NCI-H1092 treated with DMSO at 0.1 percent for 48 hours (cell line): ENCODE results near the gene ANKRD27.
"Not testable (repeated sequence)": the region's sequence is repeated elsewhere in the genome, so short reads cannot be mapped to it uniquely, and the experiment has no call there.

ENCODE experiments used
- DNase-seq: peaks from one replicate; lab custom pipeline; 2025; lab: John Stamatoyannopoulos, UW

The ANKRD27 gene

DNA sequence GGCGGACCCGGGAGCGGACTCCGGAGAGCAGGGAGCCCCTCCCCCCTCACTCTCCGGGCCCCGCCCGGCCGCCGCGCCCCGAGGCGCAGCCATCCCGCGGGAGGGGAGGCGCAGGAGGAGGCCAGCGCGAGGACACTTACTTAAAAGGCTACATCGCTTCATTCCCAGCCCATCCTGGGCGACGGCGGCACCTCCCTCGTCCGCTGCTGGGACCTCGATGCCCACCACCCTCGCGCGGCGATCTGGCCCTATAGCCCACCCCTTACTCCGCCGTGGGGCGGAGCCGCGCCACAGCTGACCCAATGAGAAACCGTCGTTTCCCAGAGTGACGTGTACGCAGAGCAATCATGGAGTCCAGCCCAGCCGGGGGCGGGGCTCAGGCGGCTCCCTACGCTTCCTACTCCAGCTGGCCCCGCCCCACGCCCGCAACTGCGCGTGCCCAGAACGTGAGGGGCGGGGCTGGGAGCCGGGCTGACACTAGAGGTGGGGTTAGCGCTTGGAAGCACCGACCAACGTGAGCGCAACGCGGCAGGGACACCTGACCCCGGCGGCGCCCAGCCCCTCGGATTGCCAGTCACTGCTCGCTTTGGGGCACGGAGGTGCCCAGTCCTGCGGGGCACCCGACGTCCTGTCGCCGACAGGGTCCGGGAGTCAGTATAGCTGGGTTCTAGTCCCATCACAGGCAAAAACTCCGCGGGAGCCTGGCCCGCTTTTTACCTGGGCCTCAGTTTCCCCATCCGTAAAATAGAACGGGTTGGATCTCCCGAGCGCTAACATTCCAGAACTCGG is at the start of gene ANKRD27:
ANKRD27 (minus strand) TSS at position 250 of the 789 bp plus-strand sequence. CDS start 16,165 bp downstream, outside the sequence.
- DNase-seq = peak; percentile 96

DNA sequence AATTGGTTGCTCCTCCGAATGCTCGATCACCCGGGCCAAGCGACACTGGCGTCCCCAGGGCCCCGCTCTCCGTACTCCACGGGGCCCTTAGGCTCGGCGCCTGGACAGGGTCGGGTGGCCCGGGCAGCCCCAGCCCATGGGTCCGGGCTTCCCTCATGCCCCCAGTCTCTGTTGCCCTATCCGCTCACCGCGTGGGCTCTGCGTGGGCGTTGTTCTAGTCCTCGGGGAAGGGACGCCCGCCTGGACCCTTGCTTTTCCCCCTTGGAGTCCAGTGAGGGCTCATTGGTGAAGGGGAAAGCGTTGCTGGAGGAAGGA is 45.9 kb upstream of the ANKRD27 start:
- no peak for DNase-seq

DNA sequence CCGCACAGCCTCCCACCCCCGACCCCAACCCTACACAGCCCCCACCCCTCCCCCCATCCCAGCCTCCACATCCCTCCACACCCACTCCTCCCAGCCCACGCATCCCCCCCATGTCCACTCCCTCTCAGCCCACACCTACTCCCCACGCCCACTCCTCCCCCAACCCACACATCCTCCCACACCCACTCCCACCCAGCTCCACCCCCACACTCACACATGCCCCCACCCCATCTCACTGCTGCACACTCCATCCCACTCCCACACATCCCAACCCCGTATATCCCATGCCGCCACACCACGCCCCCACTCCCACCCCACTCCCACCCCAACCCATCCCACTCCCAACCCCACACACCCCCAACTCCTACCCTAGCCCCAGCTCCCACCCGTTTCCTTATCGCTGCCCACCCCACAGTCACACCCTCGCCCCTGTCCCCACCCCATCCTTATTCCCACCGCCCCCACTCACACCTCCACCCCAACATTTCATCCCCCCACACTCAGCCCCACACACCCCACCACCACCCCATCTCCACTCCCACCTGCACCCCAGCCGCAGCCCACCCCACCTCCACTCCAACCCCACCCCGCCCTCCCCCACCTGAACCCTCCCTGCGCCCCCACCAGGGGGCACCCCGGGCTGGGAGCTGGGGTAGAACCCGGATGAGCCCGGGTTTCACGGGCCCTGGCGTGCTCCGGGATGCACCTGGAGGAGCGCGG is 45.4 kb upstream of the ANKRD27 start:
- DNase-seq = no peak

DNA sequence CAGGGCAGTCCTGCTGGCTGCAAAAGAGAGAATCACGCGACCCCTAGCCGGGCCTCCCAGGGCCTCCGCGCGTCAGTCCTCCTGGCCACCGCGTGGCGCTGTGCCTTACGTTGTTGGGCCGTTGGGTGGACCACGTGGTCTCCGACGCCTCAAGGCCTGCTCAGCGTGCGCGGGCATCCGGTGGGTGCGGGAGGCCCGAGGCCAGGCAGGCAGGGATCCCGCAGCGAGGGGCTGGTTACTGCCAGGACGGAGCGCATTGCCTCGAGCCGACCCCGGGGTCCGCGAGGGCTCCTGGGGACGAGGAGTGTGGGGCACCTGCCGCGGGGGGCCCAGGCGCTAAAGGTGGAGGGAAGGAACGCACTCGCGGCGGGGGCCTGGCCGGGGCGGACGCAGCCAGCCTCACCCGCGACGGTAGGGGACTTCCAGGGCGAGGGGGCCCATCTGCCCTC is 44.7 kb upstream of the ANKRD27 start, which contains the start of gene TDRD12:
TDRD12 (plus strand) TSS at position 157 of the 449 bp plus-strand sequence. CDS start 306 bp downstream, outside the sequence.
- DNase-seq = no peak

DNA sequence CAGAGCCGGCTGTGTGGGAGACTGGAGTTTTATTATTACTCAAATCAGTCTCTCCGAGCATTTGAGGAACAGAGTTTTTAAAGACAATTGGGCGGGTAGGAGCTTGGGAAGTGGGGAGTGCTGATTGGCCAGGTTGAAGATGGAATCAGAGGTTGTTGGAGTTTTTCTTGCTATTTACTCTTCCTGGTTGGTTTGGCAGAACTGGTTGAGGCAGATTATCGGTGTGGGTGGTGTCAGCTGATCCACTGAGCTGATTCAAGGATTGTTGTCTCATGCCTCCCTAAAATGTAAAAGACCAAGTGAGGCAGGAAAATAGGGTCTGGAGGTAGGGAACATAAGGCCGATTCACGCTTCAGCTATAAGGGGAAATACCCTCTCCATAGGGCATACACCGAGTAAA is 43.3 kb upstream of the ANKRD27 start:
- no peak for DNase-seq

DNA sequence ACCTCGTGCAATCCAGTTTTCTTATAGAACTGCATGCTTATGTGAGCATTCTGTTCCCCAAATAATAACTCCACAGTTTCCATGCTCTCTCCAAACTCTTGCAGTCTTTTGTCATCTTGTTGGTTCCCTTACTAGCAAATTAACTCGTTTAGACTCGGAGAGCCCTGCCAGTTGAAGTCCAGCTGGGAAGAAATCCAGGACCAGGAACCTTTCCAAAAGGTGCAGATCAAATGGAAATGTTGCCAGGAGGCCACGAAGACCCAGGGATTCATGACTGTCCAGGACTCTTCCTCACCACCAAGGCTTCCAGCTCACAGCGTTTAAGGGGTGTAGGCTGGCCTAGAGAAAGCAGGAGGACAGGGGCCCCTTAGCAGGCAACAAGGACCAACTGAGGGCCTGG is 42.5 kb upstream of the ANKRD27 start:
- no peak for DNase-seq

DNA sequence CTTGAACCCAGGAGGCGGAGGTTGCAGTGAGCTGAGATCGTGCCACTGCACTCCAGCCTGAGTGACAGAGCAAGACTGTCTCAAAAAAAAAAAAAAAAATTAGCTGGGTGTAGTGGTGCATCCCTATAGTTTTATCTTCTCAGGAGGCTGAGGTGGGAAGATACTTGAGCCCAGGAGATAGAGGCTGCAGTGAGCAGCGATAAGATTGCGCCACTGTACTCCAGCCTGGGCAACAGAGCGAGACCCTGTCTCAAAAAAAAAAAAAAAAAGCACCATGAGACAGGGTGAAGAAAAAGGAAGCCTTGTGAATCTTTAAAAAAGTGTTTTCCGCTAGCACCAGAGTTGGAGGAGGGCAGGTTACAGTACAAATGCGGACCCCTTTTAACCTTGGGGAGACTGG is 41.2 kb upstream of the ANKRD27 start:
- DNase-seq = not testable (repeated sequence)

DNA sequence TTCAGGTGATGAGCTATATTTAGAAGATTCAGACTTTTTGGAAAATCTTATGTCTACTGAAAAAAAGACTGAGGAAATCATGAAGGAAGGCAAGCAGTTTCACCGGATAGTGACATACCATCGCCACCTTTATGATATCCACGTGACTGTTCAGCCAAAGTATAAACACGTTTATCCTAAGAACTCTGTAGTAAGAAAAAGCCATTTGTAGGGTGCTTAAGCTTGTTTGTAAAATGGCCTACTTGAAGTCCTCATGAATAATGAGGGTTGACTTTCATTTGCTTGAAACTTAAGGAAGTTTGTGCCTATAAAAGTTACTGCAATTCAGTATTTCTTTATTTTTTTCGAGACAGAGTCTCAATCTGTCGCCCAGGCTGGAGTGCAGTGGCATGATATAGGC is 36.8 kb upstream of the ANKRD27 start:
- DNase-seq = no peak

DNA sequence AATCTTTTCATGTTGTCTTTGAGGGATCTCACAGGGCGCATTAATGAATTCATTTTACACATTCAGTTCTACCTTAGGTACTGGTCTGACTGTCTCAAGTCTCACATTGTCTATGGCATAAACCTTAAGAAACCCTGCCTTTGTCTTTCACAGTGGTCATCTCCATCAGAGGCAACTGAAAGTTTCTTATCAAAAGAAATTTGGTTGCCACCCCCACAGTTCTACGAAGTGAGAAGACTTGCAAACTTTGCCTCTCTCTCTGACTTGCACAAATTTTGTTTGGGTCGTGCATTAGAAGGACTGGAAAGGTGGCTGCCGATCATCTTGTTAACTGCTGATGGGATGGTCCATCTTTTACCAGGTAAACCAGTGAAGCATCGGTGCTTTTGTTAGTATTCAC is 34.1 kb upstream of the ANKRD27 start:
- DNase-seq = no peak

DNA sequence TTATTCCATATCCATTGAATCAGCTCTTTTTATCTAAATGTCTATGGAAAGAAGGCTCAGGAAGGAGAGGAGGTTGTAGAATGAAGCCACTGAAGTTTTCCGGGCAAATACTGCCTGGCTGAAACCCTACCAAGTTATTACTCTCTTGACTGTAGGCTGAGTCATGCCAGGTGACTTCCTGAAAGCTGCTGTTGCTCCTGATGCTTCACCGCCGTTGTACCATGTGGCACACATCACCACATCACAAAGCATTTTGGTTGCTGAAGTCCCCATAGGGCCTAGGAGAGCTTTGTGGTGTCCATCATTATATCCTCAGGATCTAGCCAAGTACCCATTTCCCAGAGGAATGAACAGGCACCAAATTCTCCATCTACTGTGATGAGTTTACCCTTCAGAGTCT is 33.5 kb upstream of the ANKRD27 start:
- DNase-seq = no peak

DNA sequence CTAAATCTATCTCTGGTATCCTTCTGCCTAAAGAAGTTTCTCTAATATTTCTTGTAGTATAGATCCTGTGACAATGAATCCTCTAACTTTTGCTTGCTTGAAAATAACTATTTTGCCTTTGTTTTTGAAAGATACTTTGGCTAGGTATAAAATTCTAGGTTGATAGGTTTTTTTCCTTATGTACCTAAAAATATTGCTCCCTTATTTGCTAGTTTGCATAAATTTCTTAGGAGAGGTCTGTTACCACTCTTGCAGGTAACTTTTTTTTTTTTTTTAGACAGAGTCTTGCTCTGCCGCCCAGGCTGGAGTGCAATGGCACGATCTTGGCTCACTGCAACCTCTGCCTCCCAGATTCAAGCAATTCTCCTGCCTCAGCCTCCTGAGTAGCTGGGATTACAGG is 29.0 kb upstream of the ANKRD27 start:
- DNase-seq = not testable (repeated sequence)

DNA sequence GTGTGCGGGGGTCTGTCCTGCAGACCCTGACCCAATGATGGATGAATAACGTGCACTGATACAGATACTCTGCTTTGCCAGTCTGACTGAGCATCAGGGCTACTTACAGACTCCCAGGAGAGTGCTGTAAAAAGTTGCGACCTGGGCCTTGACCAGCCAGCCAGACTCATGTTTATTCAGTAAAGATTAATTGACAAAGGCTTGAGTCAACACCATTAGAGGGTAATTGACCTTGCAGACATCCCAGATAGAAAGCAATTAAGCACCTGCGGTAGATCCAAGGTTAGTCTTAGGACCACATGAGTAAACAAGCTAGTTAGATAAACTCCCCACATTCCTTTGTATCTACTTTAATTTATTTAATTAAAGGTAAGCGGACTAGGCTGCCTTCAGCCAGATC is 27.0 kb upstream of the ANKRD27 start:
- peak; percentile 12 for DNase-seq

DNA sequence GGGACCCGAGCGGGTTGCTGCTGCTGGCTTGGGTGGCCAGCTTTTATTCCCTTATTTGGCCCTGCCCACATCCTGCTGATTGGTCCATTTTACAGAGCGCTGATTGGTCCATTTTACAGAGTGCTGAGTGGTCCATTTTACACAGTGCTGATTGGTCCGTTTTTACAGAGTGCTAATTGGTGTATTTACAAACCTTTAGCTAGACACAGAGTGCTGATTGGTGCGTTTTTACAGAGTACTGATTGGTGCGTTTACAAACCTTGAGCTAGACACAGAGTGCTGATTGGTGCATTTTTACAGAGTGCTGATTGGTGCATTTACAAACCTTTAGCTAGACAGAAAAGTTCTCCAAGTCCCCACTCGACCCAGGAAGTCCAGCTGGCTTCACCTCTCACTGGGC is 25.1 kb upstream of the ANKRD27 start:
- not testable (repeated sequence) for DNase-seq

DNA sequence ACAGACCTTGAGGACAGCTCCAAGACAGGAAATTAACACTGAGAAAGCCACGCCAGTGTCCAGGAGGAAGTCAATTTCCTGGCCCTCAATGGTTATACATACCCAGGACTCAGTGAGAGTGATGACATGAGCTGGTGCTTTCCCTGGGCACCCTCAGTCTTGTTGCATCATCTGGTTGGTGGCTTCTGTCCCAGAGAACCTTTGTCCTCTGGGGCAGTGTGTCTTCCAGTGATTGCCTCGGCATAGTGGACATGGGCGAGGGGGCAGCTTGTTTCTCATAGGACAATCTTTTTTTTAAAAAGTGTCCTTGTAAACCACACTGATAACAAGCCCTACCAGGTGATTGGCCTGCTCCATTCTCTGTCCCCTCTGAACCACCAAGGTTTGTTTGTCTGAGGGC is 21.8 kb upstream of the ANKRD27 start:
- DNase-seq = not testable (repeated sequence)

DNA sequence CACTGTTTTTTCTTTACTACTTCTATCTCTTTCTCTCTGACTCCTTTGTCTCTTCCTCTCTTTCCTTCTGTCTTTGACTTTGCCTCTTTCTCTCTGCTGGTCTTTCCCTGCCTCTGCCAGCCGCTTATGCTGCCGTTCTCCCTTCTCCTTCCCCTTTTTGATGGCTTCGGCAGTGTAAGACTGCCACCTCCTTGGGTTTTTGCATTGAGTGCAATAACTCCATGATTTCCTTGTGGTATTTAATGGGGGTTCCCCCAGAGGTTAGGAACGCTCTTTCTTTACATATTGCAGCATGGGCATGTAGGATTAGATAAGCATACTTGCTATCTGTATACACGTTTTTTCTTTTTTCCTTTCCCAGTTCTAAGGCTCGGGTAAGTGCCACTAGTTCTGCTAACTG is 20.5 kb upstream of the ANKRD27 start:
- not testable (repeated sequence) for DNase-seq

DNA sequence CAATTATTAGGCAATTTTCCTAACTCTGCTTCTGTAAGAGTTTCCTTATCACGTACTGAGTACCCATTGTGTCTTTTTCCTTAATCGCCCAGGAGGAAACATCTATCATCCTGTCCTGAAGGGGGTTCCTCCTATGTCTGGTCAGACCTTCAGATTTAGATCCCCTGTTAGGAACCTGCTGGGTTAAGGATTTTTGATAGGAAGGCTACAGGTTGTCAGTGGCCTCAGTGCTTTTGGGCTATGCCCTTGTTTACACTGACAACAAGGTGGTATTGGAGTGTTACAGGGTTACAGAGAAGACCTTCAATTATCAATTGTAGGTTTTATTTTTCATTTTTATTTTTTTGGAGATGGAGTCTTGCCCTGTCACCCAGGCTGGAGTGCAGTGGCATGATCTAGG is 19.9 kb upstream of the ANKRD27 start:
- not testable (repeated sequence) for DNase-seq

DNA sequence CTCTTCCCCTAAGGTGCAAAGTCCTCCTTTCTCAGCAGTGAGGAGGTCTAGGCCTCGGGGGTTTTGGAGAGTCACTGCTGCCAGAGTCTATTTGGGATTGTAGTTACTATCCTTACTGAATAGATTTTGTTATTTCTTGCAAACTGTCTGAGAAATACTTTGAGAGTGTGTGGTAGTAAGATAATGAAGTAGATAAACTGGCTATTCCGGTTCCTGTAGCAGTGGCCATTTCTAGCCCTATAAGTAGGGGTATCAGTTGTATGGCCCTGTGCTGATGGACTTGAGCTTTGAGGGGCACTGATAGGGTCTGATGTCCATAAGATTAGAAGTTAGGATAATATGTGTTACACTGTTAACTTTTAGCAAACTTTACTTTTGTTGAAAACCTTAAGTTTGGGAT is 19.3 kb upstream of the ANKRD27 start:
- not testable (repeated sequence) for DNase-seq

DNA sequence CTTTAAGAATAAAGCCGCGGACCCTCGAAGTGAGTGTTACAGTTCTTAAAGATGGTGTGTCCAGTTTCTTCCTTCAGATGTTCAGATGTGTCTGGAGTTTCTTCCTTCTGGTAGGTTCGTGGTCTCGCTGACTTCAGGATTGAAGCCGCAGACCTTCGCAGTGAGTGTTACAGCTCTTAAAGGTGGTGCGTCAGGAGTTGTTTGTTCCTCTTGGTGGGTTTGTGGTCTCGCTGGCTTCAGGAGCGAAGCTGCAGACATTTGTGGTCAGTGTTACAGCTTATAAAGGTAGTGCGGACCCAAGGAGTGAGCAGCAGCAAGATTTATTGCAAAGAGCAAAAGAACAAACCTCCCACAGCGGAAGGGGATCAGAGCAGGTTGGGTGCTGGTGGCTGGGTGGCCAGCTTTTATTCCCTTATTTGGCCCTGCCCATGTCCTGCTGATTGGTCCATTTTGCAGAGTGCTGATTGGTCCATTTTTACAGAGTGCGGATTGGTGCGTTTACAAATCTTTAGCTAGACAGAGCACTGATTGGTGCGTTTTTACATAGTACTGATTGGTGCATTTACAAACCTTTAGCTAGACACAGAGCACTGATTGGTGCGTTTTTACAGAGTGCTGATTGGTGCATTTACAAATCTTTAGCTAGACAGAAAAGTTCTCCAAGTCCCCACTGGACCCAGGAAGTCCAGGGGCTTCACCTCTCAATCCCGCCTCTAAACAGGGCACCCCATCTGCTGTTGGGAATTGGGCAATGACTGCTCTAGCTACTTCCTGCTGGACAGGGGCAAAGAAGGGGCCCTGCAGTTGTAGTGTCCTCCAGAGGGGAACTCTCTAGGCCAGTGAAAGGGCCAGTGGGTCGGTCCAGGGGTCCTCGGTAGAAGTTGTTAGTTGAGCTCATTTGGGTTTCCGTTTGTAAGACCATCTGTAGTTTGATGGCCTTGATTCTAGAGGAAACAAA is 18.4 kb upstream of the ANKRD27 start:
- DNase-seq = not testable (repeated sequence)

DNA sequence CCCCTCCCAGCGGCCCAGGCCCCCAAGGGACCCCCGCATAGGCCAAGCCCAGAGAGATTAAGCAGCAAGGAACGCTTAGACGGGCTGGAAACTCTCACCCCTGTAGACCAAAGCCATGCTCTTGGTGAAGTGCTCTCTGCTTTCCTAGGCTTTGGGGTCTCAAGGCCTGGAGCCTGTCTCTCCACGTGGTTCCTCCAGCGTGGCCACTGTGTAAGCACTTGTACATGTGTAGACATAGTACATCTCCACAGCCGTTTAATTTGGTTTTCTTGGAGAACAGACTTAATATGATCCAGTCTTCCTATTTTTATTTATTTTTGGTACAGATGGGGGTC is 17.7 kb upstream of the ANKRD27 start:
- peak; percentile 5 for DNase-seq

DNA sequence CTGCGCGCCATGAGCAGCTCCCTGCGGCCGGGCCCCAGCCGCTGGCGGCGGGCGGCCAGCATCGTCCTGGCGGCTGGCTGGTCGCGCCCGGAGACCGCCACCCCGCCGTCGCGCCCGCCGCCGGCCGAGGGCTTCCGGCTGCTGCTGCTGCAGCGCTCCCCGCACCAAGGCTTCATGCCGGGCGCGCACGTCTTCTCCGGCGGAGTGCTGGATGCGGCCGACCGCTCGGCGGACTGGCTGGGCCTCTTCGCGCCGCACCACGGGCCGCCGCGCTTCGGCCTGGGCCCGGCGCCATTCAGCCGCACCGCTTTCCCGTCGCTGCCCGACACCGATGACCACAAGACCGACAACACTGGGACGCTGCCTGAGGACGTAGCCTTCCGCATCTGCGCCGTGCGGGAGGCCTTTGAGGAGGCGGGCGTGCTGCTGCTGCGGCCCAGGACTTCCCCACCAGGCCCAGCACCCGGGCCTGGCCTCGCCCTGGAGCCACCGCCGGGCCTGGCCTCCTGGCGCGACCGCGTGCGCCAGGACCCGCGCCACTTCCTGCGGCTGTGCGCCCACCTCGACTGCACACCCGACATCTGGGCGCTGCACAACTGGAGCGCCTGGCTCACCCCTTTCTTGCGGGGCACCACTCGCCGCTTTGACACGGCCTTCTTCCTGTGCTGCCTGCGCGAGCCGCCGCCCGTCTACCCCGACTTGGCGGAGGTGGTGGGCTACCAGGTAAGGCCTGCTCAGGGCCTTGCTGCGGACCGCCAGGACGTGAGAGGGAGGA is 17.2 kb upstream of the ANKRD27 start:
- DNase-seq = no peak

DNA sequence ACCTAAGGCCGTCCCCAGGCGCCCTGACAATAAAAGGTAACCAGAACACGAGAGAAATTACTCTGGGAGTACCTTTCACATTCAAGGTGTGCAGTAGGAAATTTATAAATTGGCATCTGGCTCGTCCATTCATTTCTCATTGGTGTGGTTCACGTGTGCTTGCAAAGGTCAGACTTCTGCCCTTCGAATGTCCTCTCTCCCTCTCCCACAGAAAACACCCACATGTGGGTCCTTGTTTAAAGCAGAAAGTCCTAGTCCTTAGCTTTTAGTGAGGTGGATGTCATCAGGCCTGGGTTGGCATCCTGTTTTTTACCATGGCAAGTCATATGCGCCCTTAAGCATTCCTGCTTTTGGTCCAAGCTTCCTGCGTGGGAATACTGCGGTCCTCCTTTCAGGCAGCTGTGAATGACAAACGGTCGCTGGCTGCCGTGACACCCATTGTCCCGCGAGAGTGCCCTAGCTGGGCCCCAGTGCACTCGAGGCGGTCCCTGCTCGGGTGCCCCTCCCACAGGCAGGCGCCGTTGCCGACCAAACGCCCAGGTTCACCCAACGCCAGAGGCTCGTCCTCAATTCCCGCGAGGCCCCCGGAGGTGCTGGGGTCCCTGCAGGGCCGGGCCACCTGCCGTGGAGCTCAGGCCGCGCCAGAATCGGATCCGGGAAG is 16.4 kb upstream of the ANKRD27 start, which contains the start of gene NUDT19:
NUDT19 (plus strand) TSS at position 531 of the 661 bp plus-strand sequence. CDS start 140 bp downstream, outside the sequence.
- peak; percentile 81 for DNase-seq
